K562 (cell line): ENCODE data around the gene FHIT. TPM values are rescaled to one million over a fixed set of nuclear protein-coding genes. Genes with fewer than 3 reads are reported as not detected.

Experiments
- ATAC-seq: fragments of 200-7000 bp; cut with Tn5 transposase; 3 replicates; pipeline ENCODE4 v1.9.1; 2020; ENCODE audit warnings: moderate library complexity
- BruUV-seq: library from RNA; stranded (reverse); fragments of 400-500 nt; replicated peaks from 2 replicates; lab custom pipeline; 2021; lab: Mats Ljungman, UMichigan
- CTCF ChIA-PET: fragments of 300-600 bp; formaldehyde crosslinking; extraction: SDS; loops from one replicate; lab custom pipeline; 2021; ENCODE audit warnings: low intra/inter-chr PET ratio; lab: Yijun Ruan, JAX
- POLR2A ChIA-PET: fragments of 300-600, 350-650 bp; sonication (Branson Sonifier 250); formaldehyde crosslinking; extraction: SDS; loops from one replicate; lab custom pipeline; 2021; ENCODE audit warnings: antibody characterized with exemption, inconsistent platforms; lab: Yijun Ruan, JAX
- DNase-seq, 4 experiments: peaks; one replicate each; pipeline versions ENCODE4 v3.0.0 to v3.0.0-alpha.2; 2011 to 2018; ENCODE audit warnings: low spot score in 3 of 4, mixed read lengths in 3 of 4; ENCODE audit errors: extremely low read depth in 1 of 4
- FAIRE-seq: peaks from 2 replicates; lab custom pipeline; 2011; peaks lifted over from hg19 to GRCh38; lab: Jason Lieb, UNC
- H2AFZ ChIP-seq: 2 replicates; pipeline ENCODE4 v1.6.0; 2011; ENCODE audit warnings: low read depth, low read length, control low read depth, inconsistent platforms
- H3K27ac ChIP-seq: fragments of 200-600 bp; 3 replicates; pipeline ENCODE4 v1.8.0; 2011; ENCODE audit warnings: low read depth, mild to moderate bottlenecking, control low read depth, inconsistent platforms, low read length, moderate library complexity, mixed read lengths; ENCODE audit errors: extremely low read depth
- H3K27me3 ChIP-seq, 2 experiments: fragments of 300-600 bp in 1 of 2; 2 replicates in 1 of 2; 3 replicates in 1 of 2; pipeline versions ENCODE4 v1.6.0 to v1.8.0; 2011; ENCODE audit warnings: inconsistent platforms in 2 of 2, low read length in 2 of 2, mild to moderate bottlenecking in 1 of 2, mixed read lengths in 1 of 2, moderate library complexity in 1 of 2; ENCODE audit not compliant: control insufficient read depth in 2 of 2, insufficient read depth in 2 of 2
- H3K36me3 ChIP-seq: fragments of 300-600 bp; 3 replicates; pipeline ENCODE4 v1.8.0; 2011; ENCODE audit warnings: mild to moderate bottlenecking, low read length, inconsistent platforms; ENCODE audit not compliant: control insufficient read depth, insufficient read depth
- H3K4me1 ChIP-seq, 2 experiments: fragments of 200-600 bp in 1 of 2; replicated peaks in 1 of 2; 2 replicates in 1 of 2; 3 replicates in 1 of 2; pipeline versions ENCODE4 v1.5.1 to v1.8.0; 2011; ENCODE audit warnings: inconsistent platforms in 2 of 2, low read length in 2 of 2, mild to moderate bottlenecking in 1 of 2, mixed read lengths in 1 of 2, moderate library complexity in 1 of 2; ENCODE audit not compliant: control insufficient read depth in 2 of 2, insufficient read depth in 2 of 2
- H3K4me2 ChIP-seq: 2 replicates; pipeline ENCODE4 v1.6.1; 2011; ENCODE audit warnings: low read length, control low read depth, inconsistent platforms, mixed read lengths; ENCODE audit not compliant: insufficient read depth
- H3K4me3 ChIP-seq: fragments of 200-600 bp; sonication (generic), shearing (Covaris generic); 2 replicates; pipeline ENCODE4 v1.5.1; 2016; ENCODE audit warnings: control low read depth, inconsistent platforms
- H3K79me2 ChIP-seq: fragments of 200-600 bp; 3 replicates; pipeline ENCODE4 v1.8.0; 2011; ENCODE audit warnings: low read length, inconsistent platforms; ENCODE audit not compliant: control insufficient read depth, insufficient read depth
- H3K9ac ChIP-seq, 2 experiments: 2 replicates each; pipeline versions ENCODE4 v1.6.0 to v1.6.1; 2011; ENCODE audit warnings: low read depth in 2 of 2, low read length in 2 of 2, control low read depth in 1 of 2, inconsistent platforms in 1 of 2, mild to moderate bottlenecking in 1 of 2, mixed read lengths in 1 of 2; ENCODE audit not compliant: insufficient read depth in 1 of 2
- H3K9me1 ChIP-seq: one replicate; pipeline ENCODE4 v1.6.0; 2011; ENCODE audit warnings: inconsistent platforms, mild to moderate bottlenecking, low read length, moderate library complexity; ENCODE audit not compliant: control insufficient read depth, insufficient read depth
- H3K9me3 ChIP-seq: replicated peaks from 2 replicates; pipeline ENCODE4 v1.5.1; 2011; ENCODE audit warnings: low read depth, low read length, inconsistent platforms; ENCODE audit not compliant: control insufficient read depth, insufficient read depth
- H4K20me1 ChIP-seq: replicated peaks from 2 replicates; pipeline ENCODE4 v1.6.1; 2011; ENCODE audit warnings: low read length, inconsistent platforms, mixed read lengths; ENCODE audit not compliant: control insufficient read depth, insufficient read depth
- CTBP1 ChIP-seq: fragments of 450-650 bp; IDR thresholded peaks from 2 replicates; pipeline ENCODE4 v1.6.1; 2016; ENCODE audit warnings: borderline replicate concordance
- EP300 ChIP-seq: IDR thresholded peaks from 2 replicates; pipeline ENCODE4 v1.6.1; 2012; ENCODE audit warnings: low read length, improper control_type of control experiment
- ETV5 ChIP-seq: sonication (generic); formaldehyde crosslinking; IDR thresholded peaks from 2 replicates; pipeline ENCODE4 v1.4.0; 2020; ENCODE audit warnings: low read depth, mild to moderate bottlenecking, missing genetic modification reagents
- HNRNPLL ChIP-seq: fragments of 200-400 bp; formaldehyde crosslinking; IDR thresholded peaks from 2 replicates; pipeline ENCODE4 v1.6.1; 2017; ENCODE audit warnings: low read length, low read depth, mild to moderate bottlenecking; ENCODE audit not compliant: poor library complexity, severe bottlenecking
- IRF2 ChIP-seq: sonication (generic); formaldehyde crosslinking; IDR thresholded peaks from 2 replicates; pipeline ENCODE4 v1.8.1; 2022; ENCODE audit warnings: mild to moderate bottlenecking, missing genetic modification reagents
- PPARD ChIP-seq: fragments of 250-450 bp; sonication (Bioruptor Pico); IDR thresholded peaks from 2 replicates; pipeline ENCODE4 v1.8.0; 2022; ENCODE audit warnings: inconsistent platforms, mild to moderate bottlenecking, moderate library complexity
- RBM39 ChIP-seq: fragments of 200-400 bp; formaldehyde crosslinking; optimal IDR thresholded peaks from 2 replicates; pipeline ENCODE3; 2018; ENCODE audit warnings: low read depth, low read length
- TCF3 ChIP-seq: sonication (generic); formaldehyde crosslinking; IDR thresholded peaks from 2 replicates; pipeline ENCODE4 v1.4.0; 2020; ENCODE audit warnings: mild to moderate bottlenecking, missing genetic modification reagents
- XRCC5 ChIP-seq: fragments of 200-400 bp; formaldehyde crosslinking; IDR thresholded peaks from 2 replicates; pipeline ENCODE4 v1.6.1; 2017; ENCODE audit warnings: low read depth, mild to moderate bottlenecking, low read length
- ZNF217 ChIP-seq: sonication (generic); formaldehyde crosslinking; IDR thresholded peaks from 2 replicates; pipeline ENCODE4 v1.8.0; 2022; ENCODE audit warnings: mild to moderate bottlenecking, missing genetic modification reagents
- ZNF263 ChIP-seq: sonication (generic); formaldehyde crosslinking; IDR thresholded peaks from 2 replicates; pipeline ENCODE4 v1.8.0; 2022; ENCODE audit warnings: mild to moderate bottlenecking, missing genetic modification reagents, borderline replicate concordance
- ZNF589 ChIP-seq: fragments of 200-800 bp; sonication (Bioruptor generic); IDR thresholded peaks from 2 replicates; pipeline ENCODE4 v1.6.1; 2016; ENCODE audit warnings: low read depth, missing genetic modification characterization, missing compliant biosample characterization
- ZNF780A ChIP-seq: fragments of 250-450 bp; sonication (Bioruptor Pico); IDR thresholded peaks from 2 replicates; pipeline ENCODE4 v1.5.0; 2021; ENCODE audit warnings: mild to moderate bottlenecking
- WGBS: fragments of 100-300 bp; shearing (Covaris generic); methylation state at CpG from one replicate; pipeline ENCODE4 v1.1.6; 2016; ENCODE audit warnings: low coverage, mixed read lengths; ENCODE audit not compliant: insufficient coverage; ENCODE audit errors: missing lambda C conversion rate; 5-methylcytosine and 5-hydroxymethylcytosine counted together
- in situ Hi-C: fragments of 300-500 bp; cut with MboI; formaldehyde crosslinking; loops from 4 replicates; pipeline ENCODE4 v1.15.0; 2018; ENCODE audit warnings: inconsistent platforms, mixed read lengths
- intact Hi-C: fragments of 100-400 bp; cut with micrococcal nuclease; formaldehyde crosslinking; loops from 2 replicates; pipeline ENCODE4 v1.14.2; 2022
- polyA plus RNA-seq, 8 experiments: library from polyadenylated mRNA; depleted of rRNA in 4 of 8; stranded (reverse) in 5 of 8; unstranded in 3 of 8; fragments of >200 nt; fragmentation: Nextera tagmentation in 2 of 8; fragmentation: Illumina TruSeq in 1 of 8; extraction: Ambion mirVana in 2 of 8; extraction: Trizol in 1 of 8; gene quantifications; 2 replicates each; pipeline versions ENCODE4 v1.2.1 to v1.2.3, GENCODE V29; 2011 to 2014; ENCODE audit warnings: inconsistent platforms in 1 of 8, missing spikeins in 1 of 8
- total RNA-seq, 7 experiments: library from RNA; depleted of rRNA in 6 of 7; stranded (reverse); fragments of >200 nt in 6 of 7; fragmentation: Illumina TruSeq in 2 of 7; extraction: Trizol in 2 of 7; gene quantifications; 2 replicates each; pipeline versions ENCODE4 v1.2.1 to v1.2.3, GENCODE V29; 2011 to 2021; ENCODE audit warnings: low replicate concordance in 1 of 7
- TF ChIP-seq, protein P1 (sequence below): fragments of 250-450 bp; sonication (Bioruptor Pico); IDR thresholded peaks from 2 replicates; pipeline ENCODE4 v1.8.0; 2021; ENCODE audit warnings: moderate library complexity, mild to moderate bottlenecking, inconsistent platforms
- TF ChIP-seq, protein P2 (sequence below): sonication (generic); formaldehyde crosslinking; IDR thresholded peaks from 2 replicates; pipeline ENCODE4 v1.8.1; 2023; ENCODE audit warnings: mild to moderate bottlenecking, missing genetic modification reagents

FHIT gene
- total and polyA plus RNA-seq, 9 of the 15 experiments (the other 6 are each of a cell fraction or from before 2014, with no cell fraction given): 1.7 to 9.1 (median 4.3) TPM

GRCh38 chr3:60916546-60916945 is 334.7 kb downstream of the FHIT start (continued):
- TF ChIP-seq, protein P1, sequence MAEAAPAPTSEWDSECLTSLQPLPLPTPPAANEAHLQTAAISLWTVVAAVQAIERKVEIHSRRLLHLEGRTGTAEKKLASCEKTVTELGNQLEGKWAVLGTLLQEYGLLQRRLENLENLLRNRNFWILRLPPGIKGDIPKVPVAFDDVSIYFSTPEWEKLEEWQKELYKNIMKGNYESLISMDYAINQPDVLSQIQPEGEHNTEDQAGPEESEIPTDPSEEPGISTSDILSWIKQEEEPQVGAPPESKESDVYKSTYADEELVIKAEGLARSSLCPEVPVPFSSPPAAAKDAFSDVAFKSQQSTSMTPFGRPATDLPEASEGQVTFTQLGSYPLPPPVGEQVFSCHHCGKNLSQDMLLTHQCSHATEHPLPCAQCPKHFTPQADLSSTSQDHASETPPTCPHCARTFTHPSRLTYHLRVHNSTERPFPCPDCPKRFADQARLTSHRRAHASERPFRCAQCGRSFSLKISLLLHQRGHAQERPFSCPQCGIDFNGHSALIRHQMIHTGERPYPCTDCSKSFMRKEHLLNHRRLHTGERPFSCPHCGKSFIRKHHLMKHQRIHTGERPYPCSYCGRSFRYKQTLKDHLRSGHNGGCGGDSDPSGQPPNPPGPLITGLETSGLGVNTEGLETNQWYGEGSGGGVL (CRISPR knock-in tag): no peak
- TF ChIP-seq, protein P2, sequence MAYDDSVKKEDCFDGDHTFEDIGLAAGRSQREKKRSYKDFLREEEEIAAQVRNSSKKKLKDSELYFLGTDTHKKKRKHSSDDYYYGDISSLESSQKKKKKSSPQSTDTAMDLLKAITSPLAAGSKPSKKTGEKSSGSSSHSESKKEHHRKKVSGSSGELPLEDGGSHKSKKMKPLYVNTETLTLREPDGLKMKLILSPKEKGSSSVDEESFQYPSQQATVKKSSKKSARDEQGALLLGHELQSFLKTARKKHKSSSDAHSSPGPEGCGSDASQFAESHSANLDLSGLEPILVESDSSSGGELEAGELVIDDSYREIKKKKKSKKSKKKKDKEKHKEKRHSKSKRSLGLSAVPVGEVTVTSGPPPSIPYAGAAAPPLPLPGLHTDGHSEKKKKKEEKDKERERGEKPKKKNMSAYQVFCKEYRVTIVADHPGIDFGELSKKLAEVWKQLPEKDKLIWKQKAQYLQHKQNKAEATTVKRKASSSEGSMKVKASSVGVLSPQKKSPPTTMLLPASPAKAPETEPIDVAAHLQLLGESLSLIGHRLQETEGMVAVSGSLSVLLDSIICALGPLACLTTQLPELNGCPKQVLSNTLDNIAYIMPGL (CRISPR knock-in tag): no peak
- TF ChIP-seq HNRNPLL: no peak
- TF ChIP-seq RBM39: no peak
- TF ChIP-seq ZNF263 (CRISPR knock-in tag): no peak

DNA sequence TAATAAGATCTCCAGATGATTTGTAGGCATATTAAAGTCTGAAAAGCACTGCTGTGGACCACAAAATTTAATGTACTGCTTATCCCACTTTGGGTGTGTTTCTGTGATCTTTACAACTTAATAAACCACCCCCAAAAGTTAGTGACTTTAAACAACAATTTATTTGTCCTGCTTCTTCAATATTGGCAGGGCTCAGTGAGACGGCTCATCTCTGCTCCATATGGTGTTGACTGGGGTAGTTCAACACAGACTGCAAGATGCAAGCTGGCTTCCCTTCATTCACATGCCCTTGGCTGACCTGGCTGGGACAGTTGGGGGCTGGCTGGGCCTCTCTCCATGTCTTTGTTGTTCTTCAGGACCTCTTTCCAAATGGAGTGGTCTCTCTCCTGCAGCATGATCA is 337.8 kb downstream of the FHIT start:
- ChIA-PET CTCF (no interaction called here), POLR2A (no interaction called here)
- in situ Hi-C loops: no loop called here
- Histone ChIP-seq H3K4me3 (no peak overlapping the region), H3K4me2 (no peak overlapping the region), H4K20me1 (no peaks in the 10 kb centered on the region), H2AFZ (no peak overlapping the region), H3K9me3 (no peaks in the 10 kb centered on the region), H3K9ac (no peak overlapping the region), H3K79me2 (no peaks in the 10 kb centered on the region), H3K27me3 (no peaks in the 10 kb centered on the region), H3K27ac (no peak overlapping the region), H3K36me3 (no peaks in the 10 kb centered on the region), H3K4me1 (no peaks in the 10 kb centered on the region), H3K9me1 (no peaks in the 10 kb centered on the region)
- 60% methylated on average over 1 of the region's 1 CpG for WGBS
- BruUV-seq: no TSS peak
- no peak for ATAC-seq
- FAIRE-seq: no peak
- DNase-seq: no peak
- intact Hi-C loops: no loop called here
- TF ChIP-seq CTBP1 (no peak), XRCC5 (no peak), PPARD (CRISPR knock-in tag) (no peak), ZNF217 (CRISPR knock-in tag) (no peak), ETV5 (CRISPR knock-in tag) (no peak), IRF2 (no peak), ZNF780A (CRISPR knock-in tag) (no peak), ZNF589 (CRISPR knock-in tag) (no peak), EP300 (no peak), TCF3 (CRISPR knock-in tag) (no peak)
